GM12891 (cell line): ENCODE data around the gene MS4A10.

Experiments
- PAX5 ChIP-seq: IDR thresholded peaks from 2 replicates; pipeline ENCODE4 v1.6.1; 2011; ENCODE audit warnings: low read length, moderate library complexity, mild to moderate bottlenecking; ENCODE audit not compliant: insufficient read depth, severe bottlenecking
- POLR2A ChIP-seq: IDR thresholded peaks from 2 replicates; pipeline ENCODE4 v1.6.1; 2011; ENCODE audit warnings: low read depth, low read length, control low read depth
- POLR2AphosphoS5 ChIP-seq: IDR thresholded peaks from 2 replicates; pipeline ENCODE4 v1.6.1; 2011; ENCODE audit warnings: low read depth, low read length, control low read depth
- POU2F2 ChIP-seq: IDR thresholded peaks from 2 replicates; pipeline ENCODE4 v1.6.1; 2011; ENCODE audit warnings: low read depth, mild to moderate bottlenecking, control low read depth, low read length, moderate library complexity
- SPI1 ChIP-seq: IDR thresholded peaks from 2 replicates; pipeline ENCODE4 v1.6.1; 2011; ENCODE audit warnings: low read depth, low read length, control low read depth
- TAF1 ChIP-seq: IDR thresholded peaks from 2 replicates; pipeline ENCODE4 v1.6.1; 2011; ENCODE audit warnings: low read depth, low read length, control low read depth

DNA sequence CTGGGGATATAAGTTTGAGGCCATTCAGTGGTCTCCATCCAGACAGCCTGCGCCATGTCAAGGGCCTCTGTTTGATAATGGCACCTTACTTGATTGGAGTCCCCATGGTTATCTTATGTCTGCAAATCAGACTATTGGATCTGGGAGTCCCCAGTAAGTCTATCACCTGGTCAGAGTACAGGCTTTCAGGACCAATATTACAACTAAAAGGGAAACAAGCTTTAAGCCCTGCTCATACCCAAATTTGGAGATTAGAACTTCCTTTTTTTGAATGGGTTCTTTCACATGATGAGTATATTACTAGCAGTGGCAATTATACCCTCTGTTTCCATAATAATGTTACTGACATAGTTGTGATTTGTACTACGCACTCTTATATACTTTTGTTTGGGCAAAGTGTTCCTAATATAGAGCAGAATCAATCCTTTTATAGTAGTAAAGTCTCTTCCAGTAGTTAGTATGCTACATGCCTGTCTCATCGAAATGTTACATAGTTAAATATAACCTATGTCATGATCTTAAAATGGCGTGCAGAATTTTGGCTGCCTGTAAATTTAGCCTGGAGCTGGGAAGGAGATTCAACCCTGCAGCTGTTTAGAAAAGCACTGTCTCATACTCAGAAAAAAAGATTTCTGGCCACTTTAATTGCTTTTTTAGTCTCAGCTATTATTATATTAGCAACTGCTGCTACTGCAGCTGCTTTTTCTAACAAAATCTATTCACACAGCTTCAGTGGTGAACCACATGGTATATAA, 23.5 kb upstream of the MS4A10 start:
- TF ChIP-seq TAF1 (no peak), POLR2A (no peak), POLR2AphosphoS5 (no peak), SPI1 (no peak), PAX5 (no peak), POU2F2 (no peak)
